Fibroblast of mammary gland (primary cell): ENCODE measurements around the gene ZC3H7B.

Source experiments
- DNase-seq: peaks from one replicate; pipeline ENCODE4 v3.0.0-alpha.2; 2010; ENCODE audit warnings: low read depth
- H3K4me3 ChIP-seq: 2 replicates; pipeline ENCODE4 v1.5.1; 2011; ENCODE audit warnings: low read depth, mild to moderate bottlenecking, low read length, moderate library complexity; ENCODE audit not compliant: control insufficient read depth
- CTCF ChIP-seq: conservative IDR thresholded peaks from 2 replicates; pipeline ENCODE4 v1.5.1; 2011; ENCODE audit warnings: low read depth, low read length, inconsistent platforms; ENCODE audit not compliant: control insufficient read depth, insufficient read depth

Gene ZC3H7B

GRCh38 chr22:41377846-41378245, 76.5 kb downstream of the ZC3H7B start:
- DNase-seq, result no peak
- H3K4me3 ChIP-seq, result no peak overlapping the region
- no peak for TF ChIP-seq CTCF

GRCh38 chr22:41380993-41381328, 79.6 kb downstream of the ZC3H7B start:
- peak; percentile 90 for DNase-seq
- peak overlapping the region; percentile 54 for H3K4me3 ChIP-seq
- TF ChIP-seq CTCF, result no peak

- TF ChIP-seq CTCF, result no peak
- H3K4me3 ChIP-seq, result peak within 1 kb of the TSS; percentile 61
- peak; percentile 96 for DNase-seq
These were observed 80.2 kb downstream of the ZC3H7B start, which contains the start of gene TEF for GRCh38 chr22:41381329-41382097. Gene TEF (plus strand): TSS chr22:41381942. CDS start chr22:41382045, 103 bp downstream.

GRCh38 chr22:41382098-41382578, 80.8 kb downstream of the ZC3H7B start:
- peak overlapping the region; percentile 61 for H3K4me3 ChIP-seq
- TF ChIP-seq CTCF, result no peak
- DNase-seq, result peak; percentile 27

GRCh38 chr22:41382610-41383009, 81.3 kb downstream of the ZC3H7B start:
- DNase-seq, result no peak
- H3K4me3 ChIP-seq, result peak overlapping the region; percentile 61
- TF ChIP-seq CTCF, result no peak

- no peak for DNase-seq
- no peak overlapping the region for H3K4me3 ChIP-seq
- TF ChIP-seq CTCF, result no peak
These were observed 81.8 kb downstream of the ZC3H7B start for GRCh38 chr22:41383085-41383484.

- no peak for TF ChIP-seq CTCF
- DNase-seq, result no peak
- no peak overlapping the region for H3K4me3 ChIP-seq
These were observed 82.8 kb downstream of the ZC3H7B start for GRCh38 chr22:41384128-41384527.
